Activated T-cell treated with anti-CD3 and anti-CD28 coated beads, Interleukin-2, amount 50 U/mL, for 24 hours (primary cell): Measurements from ENCODE around the gene POLE3.
A peak's percentile ranks its signal among the peaks of the same experiment; 100 is the strongest.
"Not testable (repeated sequence)": the region's sequence is repeated elsewhere in the genome, so short reads cannot be mapped to it uniquely, and the experiment has no call there.

Source experiments
- DNase-seq: peaks from one replicate; pipeline ENCODE4 v3.0.0-alpha.2; 2020
- H3K27ac Mint-ChIP-seq: 2 replicates; pipeline ENCODE4 v1.8.0; 2020; ENCODE audit warnings: mild to moderate bottlenecking, mixed read lengths
- H3K27me3 Mint-ChIP-seq: 2 replicates; pipeline ENCODE4 v1.8.0; 2020; ENCODE audit warnings: mixed read lengths
- H3K36me3 Mint-ChIP-seq: 2 replicates; pipeline ENCODE4 v1.8.0; 2020; ENCODE audit warnings: low read depth, mixed read lengths
- H3K4me1 Mint-ChIP-seq: 2 replicates; pipeline ENCODE4 v1.8.0; 2020; ENCODE audit warnings: low read depth, mixed read lengths
- H3K4me3 Mint-ChIP-seq: 2 replicates; pipeline ENCODE4 v1.8.0; 2020; ENCODE audit warnings: mild to moderate bottlenecking, moderate library complexity, mixed read lengths
- H3K9me3 Mint-ChIP-seq: 2 replicates; pipeline ENCODE4 v1.8.0; 2020; ENCODE audit warnings: mixed read lengths

POLE3 gene

GRCh38 chr9:113375057-113376023 is 35.1 kb downstream of the POLE3 start:
- Mint-ChIP-seq H3K36me3 (peaks cover 30% of the 10 kb centered on the region), H3K4me1 (peaks cover 17% of the 10 kb centered on the region), H3K4me3 (peak overlapping the region; percentile 84), H3K27me3 (no peaks in the 10 kb centered on the region), H3K27ac (peak overlapping the region; percentile 89), H3K9me3 (no peaks in the 10 kb centered on the region)
- no peak for DNase-seq

- Mint-ChIP-seq H3K4me3 (no peak overlapping the region), H3K27me3 (no peaks in the 10 kb centered on the region), H3K36me3 (peaks cover 30% of the 10 kb centered on the region), H3K4me1 (peaks cover 17% of the 10 kb centered on the region), H3K9me3 (no peaks in the 10 kb centered on the region), H3K27ac (no peak overlapping the region)
- no peak for DNase-seq
Measured at GRCh38 chr9:113373676-113374392, 36.6 kb downstream of the POLE3 start.

DNA sequence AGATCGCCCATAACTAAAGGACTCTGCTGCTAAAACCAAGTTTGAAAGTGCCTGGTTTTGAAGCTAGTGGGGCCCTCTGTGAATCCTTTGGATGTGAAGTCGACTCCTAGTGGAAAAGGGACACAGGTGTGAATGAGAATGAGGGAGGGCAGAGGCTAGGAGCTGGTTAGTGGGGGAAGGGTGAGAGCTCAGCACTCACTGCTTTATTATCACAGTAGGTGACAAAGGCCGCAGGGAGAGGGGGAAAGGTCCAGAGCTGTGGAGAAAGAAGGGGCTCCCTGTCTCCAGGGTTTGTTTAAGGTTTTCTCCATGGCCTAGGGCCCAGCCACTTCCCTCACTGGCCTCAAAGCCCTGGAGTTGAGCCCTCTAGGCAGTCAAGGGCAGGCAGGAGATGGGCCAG is 37.2 kb downstream of the POLE3 start:
- no peak for DNase-seq
- H3K36me3 Mint-ChIP-seq = peaks cover 30% of the 10 kb centered on the region
- no peak overlapping the region for H3K27ac Mint-ChIP-seq
- H3K4me1 Mint-ChIP-seq = peaks cover 17% of the 10 kb centered on the region
- H3K27me3 Mint-ChIP-seq = no peaks in the 10 kb centered on the region
- no peaks in the 10 kb centered on the region for H3K9me3 Mint-ChIP-seq
- no peak overlapping the region for H3K4me3 Mint-ChIP-seq

GRCh38 chr9:113372059-113372458 is 38.4 kb downstream of the POLE3 start:
- peaks cover 30% of the 10 kb centered on the region for H3K36me3 Mint-ChIP-seq
- no peaks in the 10 kb centered on the region for H3K27me3 Mint-ChIP-seq
- no peak overlapping the region for H3K4me3 Mint-ChIP-seq
- no peak overlapping the region for H3K27ac Mint-ChIP-seq
- no peak for DNase-seq
- no peaks in the 10 kb centered on the region for H3K9me3 Mint-ChIP-seq
- peaks cover 15% of the 10 kb centered on the region for H3K4me1 Mint-ChIP-seq

- H3K27ac Mint-ChIP-seq = no peak overlapping the region
- H3K27me3 Mint-ChIP-seq = no peaks in the 10 kb centered on the region
- DNase-seq = no peak
- H3K9me3 Mint-ChIP-seq = no peaks in the 10 kb centered on the region
- peaks cover 13% of the 10 kb centered on the region for H3K4me1 Mint-ChIP-seq
- peaks cover 29% of the 10 kb centered on the region for H3K36me3 Mint-ChIP-seq
- H3K4me3 Mint-ChIP-seq = no peak overlapping the region
Measured at GRCh38 chr9:113370806-113371325, 39.6 kb downstream of the POLE3 start.

- no peak overlapping the region for H3K4me3 Mint-ChIP-seq
- DNase-seq = no peak
- H3K9me3 Mint-ChIP-seq = no peaks in the 10 kb centered on the region
- no peaks in the 10 kb centered on the region for H3K27me3 Mint-ChIP-seq
- peaks cover 18% of the 10 kb centered on the region for H3K36me3 Mint-ChIP-seq
- H3K4me1 Mint-ChIP-seq = peaks cover 2% of the 10 kb centered on the region
- H3K27ac Mint-ChIP-seq = no peak overlapping the region
Measured at GRCh38 chr9:113369855-113370140, 40.7 kb downstream of the POLE3 start.

DNA sequence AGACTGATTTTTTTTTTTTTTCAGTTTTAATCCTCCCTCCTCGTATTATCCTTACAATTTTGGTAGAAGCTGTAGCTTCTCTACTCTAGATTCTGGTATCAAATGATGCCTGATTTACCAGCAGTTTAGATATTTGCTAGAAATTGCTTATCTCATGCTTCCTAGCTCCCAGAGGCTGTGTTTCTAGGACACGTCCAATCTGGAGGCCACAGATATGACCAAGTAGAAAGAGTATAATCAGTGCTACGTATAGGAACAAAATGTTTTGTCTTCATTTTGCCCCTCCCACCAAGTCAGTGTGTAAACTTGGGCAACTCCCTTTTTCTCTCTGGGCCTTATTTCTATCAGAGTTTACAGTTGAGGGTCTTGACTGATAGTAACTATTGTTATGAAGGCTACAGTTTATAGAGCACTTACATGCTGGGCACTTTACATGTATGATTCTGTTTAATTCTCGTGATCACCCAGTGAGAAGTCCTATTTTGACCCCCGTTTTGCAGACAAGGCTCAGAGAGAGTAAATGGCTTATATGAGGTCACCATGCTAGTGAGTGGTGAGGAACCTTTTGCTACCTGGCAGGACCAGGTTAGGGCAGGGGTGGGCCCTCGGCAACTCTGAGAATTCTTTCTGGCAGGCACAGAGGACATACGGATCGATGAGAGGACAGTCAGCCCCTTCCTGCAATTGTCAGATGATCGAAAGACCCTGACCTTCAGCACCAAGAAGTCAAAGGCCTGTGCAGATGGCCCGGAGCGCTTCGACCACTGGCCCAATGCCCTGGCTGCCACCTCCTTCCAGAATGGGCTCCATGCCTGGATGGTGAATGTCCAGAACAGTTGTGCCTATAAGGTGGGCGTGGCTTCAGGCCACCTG is 41.3 kb downstream of the POLE3 start:
- no peaks in the 10 kb centered on the region for H3K27me3 Mint-ChIP-seq
- H3K36me3 Mint-ChIP-seq = peaks cover 13% of the 10 kb centered on the region
- peaks cover under 1% of the 10 kb centered on the region for H3K4me1 Mint-ChIP-seq

DNA sequence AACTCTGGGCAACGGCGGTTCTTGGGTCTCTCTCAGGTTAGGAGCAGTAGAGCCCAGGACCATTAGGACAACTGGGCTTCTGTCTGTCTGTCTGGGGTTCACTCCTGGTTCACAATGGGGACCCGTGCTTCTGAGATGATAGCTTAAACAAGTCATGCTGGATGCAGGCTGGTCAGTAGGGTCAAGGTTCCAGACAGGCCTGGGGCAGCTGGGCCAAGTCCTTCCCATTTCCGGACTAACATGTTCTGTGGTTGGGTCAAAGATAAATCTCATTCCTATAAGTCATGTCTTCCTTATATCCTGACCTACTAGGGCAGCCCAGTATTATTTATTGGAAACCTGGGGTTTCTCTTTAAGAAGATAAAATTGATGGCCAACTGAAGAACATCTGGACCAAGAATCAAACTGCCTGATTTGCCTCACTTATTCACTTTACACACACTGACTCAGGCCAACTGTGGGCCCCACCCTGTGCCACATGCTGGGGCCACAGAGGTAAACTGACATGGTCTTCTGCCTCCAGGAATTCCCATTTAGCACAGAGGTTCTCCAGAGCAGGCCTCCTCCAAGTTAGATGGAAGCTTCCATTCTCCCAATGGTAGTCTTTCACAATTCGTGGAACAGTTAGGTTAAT is 42.0 kb downstream of the POLE3 start:
- no peaks in the 10 kb centered on the region for H3K27me3 Mint-ChIP-seq
- peaks cover 3% of the 10 kb centered on the region for H3K4me1 Mint-ChIP-seq
- no peak for DNase-seq
- no peaks in the 10 kb centered on the region for H3K9me3 Mint-ChIP-seq
- peaks cover 6% of the 10 kb centered on the region for H3K36me3 Mint-ChIP-seq
- H3K4me3 Mint-ChIP-seq = no peak overlapping the region
- H3K27ac Mint-ChIP-seq = no peak overlapping the region

More for the DNA sequence above, 41.3 kb downstream of the POLE3 start:
- no peak overlapping the region for H3K4me3 Mint-ChIP-seq
- H3K27ac Mint-ChIP-seq = no peak overlapping the region
- no peaks in the 10 kb centered on the region for H3K9me3 Mint-ChIP-seq
- DNase-seq = no peak

- DNase-seq, H3K27me3 Mint-ChIP-seq, H3K27ac Mint-ChIP-seq, H3K36me3 Mint-ChIP-seq, H3K9me3 Mint-ChIP-seq, H3K4me3 Mint-ChIP-seq: not testable (repeated sequence)
- H3K4me1 Mint-ChIP-seq = peaks cover 14% of the 10 kb centered on the region
Measured at GRCh38 chr9:113365652-113366051, 44.8 kb downstream of the POLE3 start.

- no peak overlapping the region for H3K27ac Mint-ChIP-seq
- H3K9me3 Mint-ChIP-seq = no peaks in the 10 kb centered on the region
- DNase-seq = no peak
- H3K4me3 Mint-ChIP-seq = no peak overlapping the region
- H3K27me3 Mint-ChIP-seq = no peaks in the 10 kb centered on the region
- H3K36me3 Mint-ChIP-seq = no peaks in the 10 kb centered on the region
- H3K4me1 Mint-ChIP-seq = peaks cover 14% of the 10 kb centered on the region
Measured at GRCh38 chr9:113364951-113365350, 45.5 kb downstream of the POLE3 start.

- no peaks in the 10 kb centered on the region for H3K9me3 Mint-ChIP-seq
- no peaks in the 10 kb centered on the region for H3K27me3 Mint-ChIP-seq
- no peak for DNase-seq
- H3K4me1 Mint-ChIP-seq = peaks cover 14% of the 10 kb centered on the region
- H3K27ac Mint-ChIP-seq = no peak overlapping the region
- H3K4me3 Mint-ChIP-seq = no peak overlapping the region
- H3K36me3 Mint-ChIP-seq = no peaks in the 10 kb centered on the region
Measured at GRCh38 chr9:113363336-113363735, 47.1 kb downstream of the POLE3 start.

GRCh38 chr9:113361304-113362018 is 49.0 kb downstream of the POLE3 start:
- no peaks in the 10 kb centered on the region for H3K36me3 Mint-ChIP-seq
- DNase-seq = no peak
- peaks cover 14% of the 10 kb centered on the region for H3K4me1 Mint-ChIP-seq
- peaks cover 4% of the 10 kb centered on the region for H3K27me3 Mint-ChIP-seq
- H3K9me3 Mint-ChIP-seq = no peaks in the 10 kb centered on the region
- H3K4me3 Mint-ChIP-seq = no peak overlapping the region
- peak overlapping the region; percentile 71 for H3K27ac Mint-ChIP-seq

GRCh38 chr9:113360242-113360842 is 50.1 kb downstream of the POLE3 start:
- Mint-ChIP-seq H3K9me3 (no peaks in the 10 kb centered on the region), H3K27me3 (peaks cover 5% of the 10 kb centered on the region), H3K27ac (no peak overlapping the region), H3K4me1 (peaks cover 14% of the 10 kb centered on the region), H3K4me3 (no peak overlapping the region), H3K36me3 (no peaks in the 10 kb centered on the region)
- DNase-seq = no peak
